HG03025 (cell line): ENCODE data around the gene ZNF283.

Experiments used
- ATAC-seq: cut with Tn5 transposase; IDR thresholded peaks from one replicate; pipeline ENCODE4 v1.9.1; 2021; ENCODE audit warnings: mild to moderate bottlenecking, moderate library complexity; ENCODE audit not compliant: unreplicated experiment, low FRiP score

ZNF283 gene

GRCh38 chr19:43826787-43827754 is at the start of gene ZNF283:
Gene ZNF283 (plus strand): TSS chr19:43827321. CDS start chr19:43833505, 6,184 bp downstream.
- peak; percentile 51 for ATAC-seq

GRCh38 chr19:43778651-43779050 is 48.5 kb upstream of the ZNF283 start:
- ATAC-seq: no peak

GRCh38 chr19:43779147-43779819 is 47.8 kb upstream of the ZNF283 start:
- ATAC-seq: no peak

- ATAC-seq: no peak
These were observed 47.3 kb upstream of the ZNF283 start for GRCh38 chr19:43779820-43780219.

- ATAC-seq: no peak
These were observed 46.2 kb upstream of the ZNF283 start, which contains the start of gene KCNN4 for GRCh38 chr19:43780706-43781525. Gene KCNN4 (minus strand): TSS chr19:43780973. CDS start chr19:43780861, 112 bp downstream.

GRCh38 chr19:43781630-43782310 is 45.4 kb upstream of the ZNF283 start:
- ATAC-seq: no peak

- ATAC-seq: no peak
These were observed 44.8 kb upstream of the ZNF283 start for GRCh38 chr19:43782311-43782660.

GRCh38 chr19:43782689-43783231 is 44.4 kb upstream of the ZNF283 start:
- no peak for ATAC-seq

GRCh38 chr19:43783636-43784035 is 43.5 kb upstream of the ZNF283 start:
- ATAC-seq: no peak

GRCh38 chr19:43784241-43784980 is 42.7 kb upstream of the ZNF283 start:
- ATAC-seq: no peak

GRCh38 chr19:43784981-43785808 is 41.9 kb upstream of the ZNF283 start:
- no peak for ATAC-seq

- no peak for ATAC-seq
These were observed 40.5 kb upstream of the ZNF283 start for GRCh38 chr19:43786665-43787064.

- ATAC-seq: no peak
These were observed 38.1 kb upstream of the ZNF283 start for GRCh38 chr19:43789029-43789428.

- no peak for ATAC-seq
These were observed 36.5 kb upstream of the ZNF283 start for GRCh38 chr19:43790587-43790986.

- no peak for ATAC-seq
These were observed 30.0 kb upstream of the ZNF283 start for GRCh38 chr19:43797118-43797517.

- no peak for ATAC-seq
These were observed 29.6 kb upstream of the ZNF283 start for GRCh38 chr19:43797556-43797955.

GRCh38 chr19:43798026-43798545 is 29.0 kb upstream of the ZNF283 start:
- ATAC-seq: no peak
